Measurements from ENCODE around the gene POLE3. TPM values are rescaled to one million over a fixed set of nuclear protein-coding genes. Genes with fewer than 3 reads are reported as not detected.

POLE3 gene
- polyA plus RNA-seq, 1 experiment: 29.3 TPM

DNA sequence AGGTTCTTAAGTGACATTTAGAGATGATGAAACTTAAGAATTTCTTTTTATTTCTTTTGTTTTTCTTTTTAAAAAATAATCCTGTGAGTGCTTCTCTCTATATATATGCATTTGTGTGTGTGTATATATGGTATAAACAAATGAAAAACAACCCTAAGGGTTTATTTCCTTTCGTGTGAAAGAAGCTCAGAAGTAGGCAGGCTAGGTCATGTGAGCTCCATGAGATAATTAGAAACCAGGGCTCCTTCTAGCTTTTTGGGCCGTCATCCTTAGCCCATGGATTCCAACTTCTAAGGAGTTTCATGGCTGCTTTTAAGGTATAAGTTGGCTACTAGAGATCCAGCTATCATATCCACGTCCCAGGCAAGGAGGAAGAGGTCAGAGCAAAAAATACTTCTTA lies 11.3 kb upstream of the POLE3 start:
- Histone ChIP-seq H3K4me3 (ENCODE audit: low read depth, low read length) (no peak overlapping the region), H3K27me3 (ENCODE audit: control insufficient read depth, insufficient read depth, low read length) (peaks cover 15% of the 10 kb centered on the region), H3K36me3 (ENCODE audit: control insufficient read depth, insufficient read depth, low read length) (no peaks in the 10 kb centered on the region)
- POLR2A ChIA-PET: no interaction called here
- CTCF ChIA-PET: interaction anchor here (1.1 to 1.3 kb wide), 2 partner anchors 11 to 25 kb away, joined by 4 read pairs; partner anchors contain the start of genes C9orf43 and POLE3
- TF ChIP-seq, protein P1, sequence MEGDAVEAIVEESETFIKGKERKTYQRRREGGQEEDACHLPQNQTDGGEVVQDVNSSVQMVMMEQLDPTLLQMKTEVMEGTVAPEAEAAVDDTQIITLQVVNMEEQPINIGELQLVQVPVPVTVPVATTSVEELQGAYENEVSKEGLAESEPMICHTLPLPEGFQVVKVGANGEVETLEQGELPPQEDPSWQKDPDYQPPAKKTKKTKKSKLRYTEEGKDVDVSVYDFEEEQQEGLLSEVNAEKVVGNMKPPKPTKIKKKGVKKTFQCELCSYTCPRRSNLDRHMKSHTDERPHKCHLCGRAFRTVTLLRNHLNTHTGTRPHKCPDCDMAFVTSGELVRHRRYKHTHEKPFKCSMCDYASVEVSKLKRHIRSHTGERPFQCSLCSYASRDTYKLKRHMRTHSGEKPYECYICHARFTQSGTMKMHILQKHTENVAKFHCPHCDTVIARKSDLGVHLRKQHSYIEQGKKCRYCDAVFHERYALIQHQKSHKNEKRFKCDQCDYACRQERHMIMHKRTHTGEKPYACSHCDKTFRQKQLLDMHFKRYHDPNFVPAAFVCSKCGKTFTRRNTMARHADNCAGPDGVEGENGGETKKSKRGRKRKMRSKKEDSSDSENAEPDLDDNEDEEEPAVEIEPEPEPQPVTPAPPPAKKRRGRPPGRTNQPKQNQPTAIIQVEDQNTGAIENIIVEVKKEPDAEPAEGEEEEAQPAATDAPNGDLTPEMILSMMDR (IDR thresholded peaks at IDR 0.05; ENCODE audit: insufficient read depth, low read depth, low read length): no peak
- DNase-seq (ENCODE audit: low read depth): no peak

DNA sequence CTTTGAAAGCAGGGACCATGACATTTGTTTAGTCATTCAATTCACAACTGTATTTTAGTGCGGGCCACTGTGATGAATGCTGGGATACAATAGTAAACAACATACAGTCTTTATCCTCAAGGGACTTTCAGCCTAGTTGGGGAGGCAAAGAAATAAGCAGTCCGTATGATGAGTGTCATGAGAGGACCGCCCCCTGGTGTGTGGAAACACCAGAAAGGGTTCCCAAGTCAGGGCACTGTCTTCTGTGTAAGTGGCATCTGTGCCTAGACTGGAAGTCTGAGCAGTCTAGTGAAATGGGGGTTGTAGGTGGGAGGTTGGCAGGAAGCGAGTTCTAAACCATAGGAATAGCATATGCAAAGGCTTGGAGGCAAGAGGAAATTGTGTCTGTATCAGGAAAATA lies 6.9 kb upstream of the POLE3 start:
- no peak for DNase-seq (ENCODE audit: low read depth)
- ChIA-PET POLR2A (no interaction called here), CTCF (no interaction called here)
- Histone ChIP-seq H3K4me3 (ENCODE audit: low read depth, low read length) (no peak overlapping the region), H3K27me3 (ENCODE audit: control insufficient read depth, insufficient read depth, low read length) (peaks cover 2% of the 10 kb centered on the region; the same call in 1 of the 2 replicates), H3K36me3 (ENCODE audit: control insufficient read depth, insufficient read depth, low read length) (no peaks in the 10 kb centered on the region)
- TF ChIP-seq, protein P1 (IDR thresholded peaks at IDR 0.05; ENCODE audit: insufficient read depth, low read depth, low read length): no peak

DNA sequence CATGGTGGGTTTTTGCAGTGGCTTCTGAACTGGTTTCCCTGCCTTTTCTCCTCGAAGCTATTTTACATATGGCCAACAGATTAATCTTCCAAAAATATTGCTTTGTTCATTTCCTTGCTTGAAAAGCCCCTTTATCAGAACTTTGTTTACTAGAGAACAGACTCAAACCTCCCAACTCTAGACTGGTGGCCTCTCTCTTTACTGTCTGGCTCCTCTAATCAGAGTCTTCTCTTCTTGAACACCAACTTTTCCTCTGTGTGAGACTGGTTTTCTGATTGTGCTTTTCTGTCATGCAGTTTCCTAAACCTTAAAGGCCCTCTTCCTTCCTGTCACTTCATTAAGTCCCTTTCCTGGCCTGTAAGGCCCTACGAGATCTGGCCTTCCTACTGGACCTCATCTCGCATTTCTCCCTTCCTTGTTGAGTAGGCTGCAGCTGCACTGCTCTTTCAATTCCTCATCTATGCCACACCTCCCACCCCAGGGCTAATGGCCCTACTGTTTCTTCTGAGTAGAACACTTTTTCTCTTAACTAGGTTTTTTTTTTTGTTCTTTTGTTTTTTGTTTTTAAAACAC lies 5.8 kb upstream of the POLE3 start:
- H3K27me3 ChIP-seq (ENCODE audit: control insufficient read depth, insufficient read depth, low read length): peaks cover 2% of the 10 kb centered on the region; the same call in 1 of the 2 replicates
- H3K36me3 ChIP-seq (ENCODE audit: control insufficient read depth, insufficient read depth, low read length): no peaks in the 10 kb centered on the region
- CTCF ChIA-PET: interaction anchor here (1.0 kb wide), 1 partner anchor 11 kb away, joined by 3 read pairs; no protein-coding TSS in a partner anchor
- TF ChIP-seq, protein P1 (IDR thresholded peaks at IDR 0.05; ENCODE audit: insufficient read depth, low read depth, low read length): no peak
- POLR2A ChIA-PET: no interaction called here
- no peak for DNase-seq (ENCODE audit: low read depth)
- H3K4me3 ChIP-seq (ENCODE audit: low read depth, low read length): no peak overlapping the region

DNA sequence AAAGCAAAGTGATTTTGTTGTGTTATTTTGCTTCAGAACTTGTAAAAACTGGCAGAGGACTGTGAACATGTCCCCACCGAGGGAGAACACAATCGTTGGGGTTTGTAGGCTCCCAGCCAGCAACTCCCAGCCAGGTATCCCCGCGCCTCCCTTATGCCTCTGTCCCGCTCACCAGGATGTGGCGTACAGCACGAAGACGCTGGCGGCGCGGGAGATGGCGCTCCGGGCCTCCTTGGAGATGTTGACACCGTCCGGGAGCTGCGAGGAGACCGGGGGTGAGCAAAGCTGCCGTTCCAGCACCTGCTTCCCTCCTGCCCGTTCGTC lies 630 bp downstream of the POLE3 start:
- POLR2A ChIA-PET: interaction anchor here (0.6 to 1.3 kb wide), 6 partner anchors 9 to 240 kb away, joined by 3 to 8 read pairs (median 4); partner anchors contain the start of genes ALAD, CDC26 and PRPF4
- CTCF ChIA-PET: interaction anchor here (1.3 to 6.3 kb wide), 6 partner anchors 10 to 246 kb away, joined by 4 to 45 read pairs (median 6); partner anchors contain the start of genes ALAD, CDC26 and PRPF4
- TF ChIP-seq, protein P1 (IDR thresholded peaks at IDR 0.05; ENCODE audit: insufficient read depth, low read depth, low read length): no peak

DNA sequence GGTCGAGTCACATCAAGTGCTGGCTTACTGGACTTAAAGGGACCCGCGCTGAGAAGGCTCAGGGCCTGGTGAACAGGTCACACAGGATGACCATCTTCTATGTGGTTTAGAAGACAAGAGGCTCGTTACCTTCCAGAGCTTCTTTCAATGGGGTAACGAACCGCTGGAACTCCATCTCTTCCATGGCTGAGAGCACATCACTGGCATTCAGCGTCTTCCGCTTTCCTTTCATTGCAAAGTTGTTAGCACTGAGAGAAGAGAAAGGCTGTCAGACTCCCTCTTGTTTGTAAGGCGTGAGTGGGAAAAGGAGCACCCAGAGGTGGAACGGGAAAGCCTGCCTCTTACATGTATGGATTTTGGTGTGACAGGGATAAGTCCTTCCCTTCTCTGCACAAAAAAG lies 994 bp downstream of the POLE3 start:
- H3K27me3 ChIP-seq (ENCODE audit: control insufficient read depth, insufficient read depth, low read length): no peaks in the 10 kb centered on the region
- DNase-seq (ENCODE audit: low read depth): no peak
- TF ChIP-seq, protein P1 (IDR thresholded peaks at IDR 0.05; ENCODE audit: insufficient read depth, low read depth, low read length): no peak
- POLR2A ChIA-PET: interaction anchor here (1.0 to 1.3 kb wide), 4 partner anchors 8 to 206 kb away, joined by 3 to 8 read pairs (median 5); partner anchors contain the start of genes ALAD, CDC26 and PRPF4
- CTCF ChIA-PET: interaction anchor here (1.3 to 6.3 kb wide), 6 partner anchors 10 to 246 kb away, joined by 4 to 45 read pairs (median 6); partner anchors contain the start of genes ALAD, CDC26 and PRPF4
- peaks cover 1% of the 10 kb centered on the region; the same call in 1 of the 2 replicates for H3K36me3 ChIP-seq (ENCODE audit: control insufficient read depth, insufficient read depth, low read length)
- peak overlapping the region; percentile 99 for H3K4me3 ChIP-seq (ENCODE audit: low read depth, low read length)

More for the DNA sequence above, 630 bp downstream of the POLE3 start:
- DNase-seq (ENCODE audit: low read depth): no peak
- peak overlapping the region; percentile 99 for H3K4me3 ChIP-seq (ENCODE audit: low read depth, low read length)
- no peaks in the 10 kb centered on the region for H3K27me3 ChIP-seq (ENCODE audit: control insufficient read depth, insufficient read depth, low read length)
- H3K36me3 ChIP-seq (ENCODE audit: control insufficient read depth, insufficient read depth, low read length): peaks cover 1% of the 10 kb centered on the region; the same call in 1 of the 2 replicates
